Body of pancreas (tissue), 4 donors: ENCODE data around the gene TMEM151A. TPM values are rescaled to one million over a fixed set of nuclear protein-coding genes. Genes with fewer than 3 reads are reported as not detected.
A peak's percentile ranks its signal among the peaks of the same experiment; 100 is the strongest.

Experiments used
- ATAC-seq: fragments of 150-250 bp; one replicate; pipeline ENCODE4 v1.9.1; 2016
- DNase-seq, 4 donors: peaks; one replicate each; pipeline ENCODE4 v3.0.0-alpha.2; 2019
- H3K27ac ChIP-seq, 4 donors: fragments of 200-600 bp; sonication (generic); 1 replicate in 3 of 4; 2 replicates in 1 of 4; pipeline versions ENCODE4 v1.5.1 to v1.6.1; 2016 to 2019; ENCODE audit warnings: mild to moderate bottlenecking in 1 of 4, mixed read lengths in 1 of 4, moderate library complexity in 1 of 4
- H3K27me3 ChIP-seq, 2 donors: fragments of 200-600 bp; sonication (generic); one replicate each; pipeline ENCODE4 v1.6.0; 2016; ENCODE audit warnings: mild to moderate bottlenecking in 1 of 2
- H3K36me3 ChIP-seq, 2 donors: fragments of 200-600 bp; sonication (generic); replicated peaks in 1 of 2; 2 replicates each; pipeline ENCODE4 v1.5.1; 2016; ENCODE audit warnings: low read depth in 2 of 2; ENCODE audit not compliant: insufficient read depth in 1 of 2
- H3K4me1 ChIP-seq: fragments of 200-600 bp; sonication (generic); one replicate; pipeline ENCODE4 v1.6.0; 2016
- H3K4me3 ChIP-seq, 2 donors: fragments of 200-600 bp; sonication (generic); 1 replicate in 1 of 2; 2 replicates in 1 of 2; pipeline ENCODE4 v1.5.1; 2016 to 2019
- H3K9me3 ChIP-seq, 3 donors: fragments of 200-600 bp; sonication (generic); 1 replicate in 2 of 3; 2 replicates in 1 of 3; pipeline ENCODE4 v1.5.1; 2016
- CTCF ChIP-seq, 7 experiments: fragments of 450-650 bp in 4 of 7; fragments of 200-600 bp in 3 of 7; sonication (generic) in 3 of 7; IDR thresholded peaks; one replicate each; pipeline ENCODE4 v1.5.1; 2016 to 2019; ENCODE audit warnings: antibody characterized with exemption in 7 of 7
- POLR2A ChIP-seq, 3 donors: fragments of 450-650 bp; IDR thresholded peaks; one replicate each; pipeline ENCODE4 v1.6.1; 2016; ENCODE audit warnings: antibody characterized with exemption in 3 of 3, mild to moderate bottlenecking in 2 of 3
- WGBS, 2 donors: methylation state at CpG; one replicate each; pipeline ENCODE4 v1.1.5; 2017; 5-methylcytosine and 5-hydroxymethylcytosine counted together
- intact Hi-C: fragments of 100-400 bp; cut with DNase I; formaldehyde crosslinking; loops from one replicate; pipeline ENCODE4 v1.15.1; 2023
- total RNA-seq, 2 donors: library from RNA; depleted of rRNA; stranded (reverse); fragments of >200 nt; gene quantifications; one replicate each; pipeline ENCODE4 v1.1.0, GENCODE V29; 2016

TMEM151A gene
- total RNA-seq, 2 donors from 2014 or later: 1.6 to 2.1 TPM

DNA sequence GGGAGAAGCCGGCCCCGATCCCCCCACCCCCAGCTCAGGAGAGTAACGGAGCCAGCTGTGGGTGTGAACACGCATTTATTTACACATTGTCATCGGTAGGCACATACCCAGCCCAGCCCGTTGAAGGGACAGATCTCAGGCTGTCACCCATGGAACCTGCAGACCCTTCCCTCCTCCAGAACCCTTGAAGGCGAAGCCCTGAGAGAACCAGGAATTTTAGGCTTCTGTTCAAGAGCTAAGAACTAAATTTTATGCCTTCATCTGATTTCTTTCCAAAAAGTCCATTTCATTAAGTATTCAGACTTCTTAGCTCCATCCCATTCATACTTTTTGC is 53.6 kb downstream of the TMEM151A start:
- TF ChIP-seq CTCF (IDR thresholded peaks at IDR 0.05): no peak
- no peak for TF ChIP-seq POLR2A (IDR thresholded peaks at IDR 0.05)
- Histone ChIP-seq H3K27ac (peak overlapping the region; percentile 62 to 98 (median 85)), H3K27me3 (no peaks in the 10 kb centered on the region), H3K36me3 (peaks cover 4 to 12% of the 10 kb centered on the region in 2 donors), H3K4me1 (peaks cover 57% of the 10 kb centered on the region), H3K9me3 (no peaks in the 10 kb centered on the region), H3K4me3 (peak overlapping the region in 1 of 2 donors; percentile 98)
- ATAC-seq: no peak
- intact Hi-C loops: no loop called here
- 2% methylated on average over 5 to 7 of the region's 7 CpGs for WGBS, 2 donors
- no peak for DNase-seq

Other genes starting within 250 kb of the TMEM151A start
- gene GAL3ST3, start 242.7 kb upstream of the TMEM151A start, total RNA-seq: 1 to 10 TPM in 1 of 2 donors, under 1 TPM in 1; 0.66 to 2.6 TPM
- gene SF3B2, start 239.5 kb upstream of the TMEM151A start, total RNA-seq: 100 to 1,000 TPM; 112 to 255 TPM
- gene PACS1, start 221.6 kb upstream of the TMEM151A start, total RNA-seq: 10 to 100 TPM; 17.5 to 19.7 TPM
- 10 to 100 TPM; 13.5 to 16.5 TPM for gene KLC2, start 34.2 kb upstream of the TMEM151A start, total RNA-seq
- 10 to 100 TPM; 67.7 to 74.5 TPM for gene RAB1B, start 23.3 kb upstream of the TMEM151A start, total RNA-seq
- 1 to 10 TPM; 3.6 to 4.6 TPM for gene CNIH2, start 13.7 kb upstream of the TMEM151A start, total RNA-seq
- 10 to 100 TPM; 63.6 to 91.6 TPM for gene YIF1A, start 2.8 kb upstream of the TMEM151A start, total RNA-seq
- gene CD248, start 25.1 kb downstream of the TMEM151A start, total RNA-seq: 10 to 100 TPM; 10.6 to 86.0 TPM
- 10 to 100 TPM in 1 of 2 donors, under 1 TPM in 1; 0.99 to 11.4 TPM for gene RIN1, start 44.5 kb downstream of the TMEM151A start, total RNA-seq
- 10 to 100 TPM; 19.4 to 23.1 TPM for gene BRMS1, start 53.2 kb downstream of the TMEM151A start, total RNA-seq
- gene B4GAT1, start 55.7 kb downstream of the TMEM151A start, total RNA-seq: 10 to 100 TPM; 17.8 to 20.8 TPM
- 10 to 100 TPM in 1 of 2 donors, 1 to 10 TPM in 1; 5.4 to 14.2 TPM for gene SLC29A2, start 79.9 kb downstream of the TMEM151A start, total RNA-seq
- gene NPAS4, start 129.1 kb downstream of the TMEM151A start, total RNA-seq: not detected
- gene MRPL11, start 147.0 kb downstream of the TMEM151A start, total RNA-seq: 10 to 100 TPM; 20.8 to 22.1 TPM
- gene PELI3, start 175.0 kb downstream of the TMEM151A start, total RNA-seq: 10 to 100 TPM in 1 of 2 donors, 1 to 10 TPM in 1; 7.6 to 10.9 TPM
- gene DPP3, start 188.5 kb downstream of the TMEM151A start, total RNA-seq: 10 to 100 TPM; 15.8 to 52.4 TPM
- 10 to 100 TPM; 49.0 to 58.0 TPM for gene BBS1, start 218.7 kb downstream of the TMEM151A start, total RNA-seq